Astrocyte of the spinal cord (primary cell): Measurements from ENCODE around the gene USP43.

Experiments
- DNase-seq: peaks from one replicate; pipeline ENCODE4 v3.0.0; 2011; ENCODE audit warnings: low read depth, low spot score
- H3K4me3 ChIP-seq: 2 replicates; pipeline ENCODE4 v1.5.1; 2011; ENCODE audit warnings: low read depth, mild to moderate bottlenecking, low read length, moderate library complexity
- CTCF ChIP-seq: IDR thresholded peaks from 2 replicates; pipeline ENCODE4 v1.5.1; 2012; ENCODE audit warnings: low read depth, mild to moderate bottlenecking, low read length, inconsistent platforms
- in situ Hi-C: cut with HindIII; loops from 2 replicates; pipeline ENCODE4 v1.10.0; 2017; ENCODE audit warnings: low sequenced_read_pairs

Gene USP43

DNA sequence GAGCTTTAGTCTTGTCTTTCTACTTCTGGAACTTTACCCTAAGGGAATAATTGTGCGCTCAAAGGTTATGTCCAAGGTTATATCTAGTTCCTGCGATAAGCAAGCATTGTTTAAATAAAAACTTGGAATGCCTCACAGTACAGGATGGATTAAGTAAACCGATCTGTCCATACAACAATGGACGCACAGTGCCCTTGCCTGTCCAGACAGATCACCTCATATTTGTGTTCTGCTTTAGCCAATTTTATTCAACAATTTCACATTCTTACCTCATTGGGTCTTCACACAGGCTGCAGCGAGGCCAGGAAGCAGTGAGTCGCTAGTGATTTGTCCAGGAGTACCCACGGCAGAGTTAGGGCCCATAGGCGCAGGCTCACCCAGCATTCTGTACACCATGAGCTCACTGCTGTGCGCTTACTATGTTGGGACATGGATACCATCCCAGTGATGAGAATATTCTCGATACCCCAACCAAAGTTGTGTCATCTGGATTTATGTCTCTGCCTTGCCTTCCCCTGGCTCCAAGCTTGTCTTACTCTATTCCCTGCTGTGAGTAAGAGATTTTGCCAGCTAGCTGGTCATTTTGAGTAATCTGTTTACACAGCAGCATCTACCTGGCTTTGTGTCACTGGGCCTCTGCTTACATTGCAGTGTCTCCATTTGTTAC lies 39.8 kb downstream of the USP43 start:
- peak; percentile 36 for DNase-seq
- in situ Hi-C loops: no loop called here
- no peak for TF ChIP-seq CTCF
- no peak overlapping the region for H3K4me3 ChIP-seq

- TF ChIP-seq CTCF: no peak
- in situ Hi-C loops: no loop called here
- H3K4me3 ChIP-seq: no peak overlapping the region
- no peak for DNase-seq
Measured at GRCh38 chr17:9693755-9694154, 48.4 kb downstream of the USP43 start.

- DNase-seq: no peak
- no peak overlapping the region for H3K4me3 ChIP-seq
- in situ Hi-C loops: no loop called here
- TF ChIP-seq CTCF: no peak
Measured at GRCh38 chr17:9696279-9697044, 51.1 kb downstream of the USP43 start.

DNA sequence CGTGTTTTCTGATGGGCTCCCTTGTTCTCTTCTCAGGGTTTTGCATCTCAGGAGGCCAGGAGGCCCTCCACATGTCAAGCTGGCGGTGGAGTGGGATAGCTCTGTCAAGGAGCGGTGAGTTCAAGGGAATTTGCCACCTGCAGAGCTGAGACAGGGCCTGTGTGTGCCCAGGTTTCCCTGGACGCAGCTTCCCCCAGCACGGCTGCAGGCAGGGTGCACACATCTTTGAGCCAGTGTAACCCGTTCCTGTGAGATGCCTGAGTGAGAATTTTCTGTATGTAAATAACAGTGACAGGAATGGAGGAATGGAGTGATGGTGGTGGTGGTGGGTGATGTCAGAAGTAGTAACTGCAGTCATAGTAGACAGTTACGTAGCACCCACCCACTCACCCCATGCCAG lies 54.8 kb downstream of the USP43 start:
- in situ Hi-C loops: no loop called here
- no peak for TF ChIP-seq CTCF
- H3K4me3 ChIP-seq: no peak overlapping the region
- no peak for DNase-seq

- DNase-seq: no peak
- no peak overlapping the region for H3K4me3 ChIP-seq
- in situ Hi-C loops: no loop called here
- TF ChIP-seq CTCF: no peak
Measured at GRCh38 chr17:9700754-9701476, 55.6 kb downstream of the USP43 start.

DNA sequence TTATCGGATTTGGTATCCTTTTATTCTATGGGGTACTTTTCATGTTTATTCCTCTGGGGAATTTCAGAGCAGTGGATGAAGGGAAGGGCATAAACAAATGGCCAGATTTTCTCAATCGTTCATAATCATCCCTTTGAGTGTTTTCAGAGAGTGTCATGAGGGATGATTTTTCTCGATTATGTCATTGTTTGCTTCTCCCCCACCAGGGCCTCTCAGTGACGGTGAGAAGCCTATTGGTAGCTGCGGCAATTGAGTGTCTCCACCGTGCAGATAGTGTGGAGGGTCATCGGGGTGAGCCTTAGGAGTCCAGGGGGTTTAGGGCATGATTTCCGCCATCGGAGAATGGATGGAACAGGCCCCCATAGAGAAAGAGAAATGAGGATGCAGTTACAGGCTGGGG lies 57.2 kb downstream of the USP43 start:
- no peak for DNase-seq
- H3K4me3 ChIP-seq: no peak overlapping the region
- in situ Hi-C loops: no loop called here
- no peak for TF ChIP-seq CTCF
